Hindlimb muscle (tissue), 1 donor: ENCODE data around the gene PTPRN2. TPM values are rescaled to one million over a fixed set of nuclear protein-coding genes. Genes with fewer than 3 reads are reported as not detected.
"Not testable (repeated sequence)": the region's sequence is repeated elsewhere in the genome, so short reads cannot be mapped to it uniquely, and the experiment has no call there.

Experiments used
- DNase-seq: peaks from one replicate; pipeline ENCODE4 v3.0.0-alpha.2; 2013
- polyA plus RNA-seq: library from polyadenylated mRNA; unstranded; fragments of 120-200 nt; gene quantifications from one replicate; pipeline ENCODE4 v1.2.1, GENCODE V29; 2013; ENCODE audit not compliant: insufficient read length

Gene PTPRN2
- polyA plus RNA-seq: 2.0 TPM

GRCh38 chr7:158587162-158588084 lies at the start of gene PTPRN2:
PTPRN2 (minus strand) TSS chr7:158587823.
- DNase-seq: peak; percentile 32

- DNase-seq: no peak
Measured at GRCh38 chr7:158633055-158633956, 45.7 kb upstream of the PTPRN2 start.

GRCh38 chr7:158631574-158632195 lies 44.1 kb upstream of the PTPRN2 start:
- DNase-seq: no peak

GRCh38 chr7:158626289-158626688 lies 38.7 kb upstream of the PTPRN2 start:
- DNase-seq: not testable (repeated sequence)

- DNase-seq: no peak
Measured at GRCh38 chr7:158623241-158623640, 35.6 kb upstream of the PTPRN2 start.

GRCh38 chr7:158620839-158621441 lies 33.3 kb upstream of the PTPRN2 start:
- DNase-seq: no peak

GRCh38 chr7:158620418-158620817 lies 32.8 kb upstream of the PTPRN2 start:
- DNase-seq: no peak

GRCh38 chr7:158618745-158619140 lies 31.1 kb upstream of the PTPRN2 start:
- no peak for DNase-seq

- no peak for DNase-seq
Measured at GRCh38 chr7:158617737-158618128, 30.1 kb upstream of the PTPRN2 start.

GRCh38 chr7:158616050-158616449 lies 28.4 kb upstream of the PTPRN2 start:
- no peak for DNase-seq

- DNase-seq: no peak
Measured at GRCh38 chr7:158614700-158615099, 27.1 kb upstream of the PTPRN2 start.

GRCh38 chr7:158613481-158613880 lies 25.9 kb upstream of the PTPRN2 start:
- no peak for DNase-seq

- DNase-seq: no peak
Measured at GRCh38 chr7:158612546-158612945, 24.9 kb upstream of the PTPRN2 start.

- DNase-seq: no peak
Measured at GRCh38 chr7:158611541-158611940, 23.9 kb upstream of the PTPRN2 start.

- no peak for DNase-seq
Measured at GRCh38 chr7:158609313-158609974, 21.8 kb upstream of the PTPRN2 start.

GRCh38 chr7:158607563-158607962 lies 19.9 kb upstream of the PTPRN2 start:
- DNase-seq: no peak

- DNase-seq: no peak
Measured at GRCh38 chr7:158606671-158607424, 19.2 kb upstream of the PTPRN2 start.

GRCh38 chr7:158606129-158606528 lies 18.5 kb upstream of the PTPRN2 start:
- DNase-seq: no peak

GRCh38 chr7:158603773-158604755 lies 16.4 kb upstream of the PTPRN2 start:
- DNase-seq: no peak
